NCI-H128 (cell line): ENCODE data around the gene CRHR1.

ENCODE experiments used
- DNase-seq: peaks from one replicate; lab custom pipeline; 2025; ENCODE audit not compliant: unreplicated experiment; lab: John Stamatoyannopoulos, UW

CRHR1 gene

DNA sequence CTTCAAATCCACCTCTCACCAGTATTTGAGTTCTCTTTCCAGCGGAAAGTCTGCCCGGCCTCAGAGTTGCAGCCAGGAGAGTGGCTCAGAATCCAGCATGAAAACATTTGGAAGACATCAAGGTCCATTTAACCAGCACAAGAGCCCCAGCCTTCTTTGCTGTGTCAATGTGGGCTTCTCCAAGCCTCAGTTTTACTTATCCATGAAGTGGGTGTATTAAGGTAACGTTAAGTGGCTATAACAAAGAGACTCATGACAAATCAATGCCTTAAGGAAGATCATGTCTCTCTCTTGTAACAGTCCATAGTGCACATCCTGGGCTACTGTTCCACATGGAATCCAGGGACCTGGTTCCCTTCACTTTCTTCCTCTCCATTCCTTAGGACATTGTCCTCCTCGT, 59.6 kb downstream of the CRHR1 start:
- no peak for DNase-seq

DNA sequence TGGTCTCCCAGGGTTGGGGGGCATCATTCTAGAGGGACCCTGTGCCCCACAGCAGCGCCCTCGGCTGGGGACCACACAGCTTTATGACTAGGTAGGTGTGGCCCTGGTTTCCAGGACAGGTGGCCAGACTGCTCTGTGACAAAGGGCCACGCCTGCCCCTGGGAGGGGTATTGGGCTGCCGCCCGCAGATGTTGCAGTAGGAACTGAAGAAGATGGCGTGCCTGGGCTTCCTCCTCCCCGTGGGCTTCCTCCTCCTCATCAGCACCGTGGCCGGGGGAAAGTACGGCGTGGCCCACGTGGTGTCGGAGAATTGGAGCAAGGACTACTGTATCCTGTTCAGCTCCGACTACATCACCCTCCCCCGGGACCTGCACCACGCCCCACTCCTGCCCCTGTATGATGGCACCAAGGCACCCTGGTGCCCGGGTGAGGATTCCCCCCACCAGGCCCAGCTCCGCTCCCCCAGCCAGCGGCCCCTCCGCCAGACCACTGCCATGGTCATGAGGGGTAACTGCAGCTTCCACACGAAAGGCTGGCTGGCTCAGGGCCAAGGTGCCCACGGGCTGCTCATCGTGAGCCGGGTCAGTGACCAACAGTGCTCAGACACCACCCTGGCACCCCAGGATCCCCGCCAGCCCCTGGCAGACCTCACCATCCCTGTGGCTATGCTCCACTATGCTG, 60.7 kb downstream of the CRHR1 start, which contains the start of gene SPPL2C:
Gene SPPL2C, plus strand, starts transcription at position 187 of the 681 bp plus-strand sequence. Its CDS starts 26 bp downstream, at position 213.
- no peak for DNase-seq

DNA sequence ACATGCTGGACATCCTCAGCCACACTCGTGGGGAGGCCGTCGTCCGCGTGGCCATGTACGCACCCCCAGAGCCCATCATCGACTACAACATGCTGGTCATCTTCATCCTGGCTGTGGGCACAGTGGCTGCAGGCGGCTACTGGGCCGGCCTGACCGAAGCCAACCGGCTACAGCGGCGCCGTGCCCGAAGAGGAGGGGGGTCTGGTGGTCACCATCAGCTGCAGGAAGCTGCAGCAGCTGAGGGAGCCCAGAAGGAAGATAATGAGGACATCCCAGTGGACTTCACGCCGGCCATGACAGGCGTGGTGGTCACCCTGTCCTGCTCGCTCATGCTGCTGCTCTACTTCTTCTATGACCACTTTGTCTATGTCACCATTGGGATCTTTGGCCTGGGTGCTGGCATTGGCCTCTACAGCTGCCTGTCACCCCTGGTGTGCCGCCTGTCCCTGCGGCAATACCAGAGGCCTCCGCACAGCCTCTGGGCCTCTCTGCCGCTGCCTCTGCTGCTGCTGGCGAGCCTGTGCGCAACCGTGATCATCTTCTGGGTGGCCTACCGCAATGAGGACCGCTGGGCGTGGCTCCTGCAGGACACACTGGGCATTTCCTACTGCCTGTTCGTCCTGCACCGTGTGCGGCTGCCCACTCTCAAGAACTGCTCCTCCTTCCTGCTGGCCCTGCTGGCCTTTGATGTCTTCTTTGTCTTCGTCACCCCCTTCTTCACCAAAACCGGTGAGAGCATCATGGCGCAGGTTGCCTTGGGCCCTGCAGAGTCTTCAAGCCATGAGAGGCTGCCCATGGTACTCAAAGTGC, 61.5 kb downstream of the CRHR1 start:
- DNase-seq: no peak

DNA sequence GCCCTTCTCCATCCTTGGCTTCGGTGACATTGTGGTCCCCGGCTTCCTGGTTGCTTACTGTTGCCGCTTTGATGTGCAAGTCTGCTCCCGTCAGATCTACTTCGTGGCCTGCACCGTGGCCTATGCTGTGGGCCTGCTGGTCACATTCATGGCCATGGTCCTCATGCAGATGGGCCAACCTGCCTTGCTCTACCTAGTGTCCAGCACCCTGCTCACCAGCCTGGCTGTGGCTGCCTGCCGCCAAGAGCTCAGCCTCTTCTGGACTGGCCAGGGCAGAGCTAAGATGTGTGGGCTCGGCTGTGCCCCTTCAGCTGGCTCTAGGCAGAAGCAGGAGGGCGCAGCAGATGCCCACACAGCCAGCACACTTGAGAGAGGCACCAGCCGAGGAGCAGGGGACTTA, 62.1 kb downstream of the CRHR1 start:
- no peak for DNase-seq

DNA sequence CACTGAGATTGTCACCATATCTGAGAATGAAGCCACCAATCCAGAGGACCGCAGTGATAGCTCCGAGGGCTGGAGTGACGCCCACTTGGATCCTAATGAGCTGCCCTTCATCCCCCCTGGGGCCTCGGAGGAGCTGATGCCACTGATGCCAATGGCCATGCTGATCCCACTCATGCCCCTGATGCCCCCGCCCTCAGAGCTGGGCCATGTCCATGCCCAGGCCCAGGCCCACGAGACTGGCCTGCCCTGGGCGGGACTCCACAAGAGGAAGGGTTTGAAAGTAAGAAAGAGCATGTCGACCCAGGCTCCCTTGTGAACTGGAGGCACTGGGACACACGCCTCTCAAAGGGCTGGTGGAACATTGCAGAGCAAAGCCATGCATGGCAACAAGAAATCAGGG, 62.5 kb downstream of the CRHR1 start:
- no peak for DNase-seq

DNA sequence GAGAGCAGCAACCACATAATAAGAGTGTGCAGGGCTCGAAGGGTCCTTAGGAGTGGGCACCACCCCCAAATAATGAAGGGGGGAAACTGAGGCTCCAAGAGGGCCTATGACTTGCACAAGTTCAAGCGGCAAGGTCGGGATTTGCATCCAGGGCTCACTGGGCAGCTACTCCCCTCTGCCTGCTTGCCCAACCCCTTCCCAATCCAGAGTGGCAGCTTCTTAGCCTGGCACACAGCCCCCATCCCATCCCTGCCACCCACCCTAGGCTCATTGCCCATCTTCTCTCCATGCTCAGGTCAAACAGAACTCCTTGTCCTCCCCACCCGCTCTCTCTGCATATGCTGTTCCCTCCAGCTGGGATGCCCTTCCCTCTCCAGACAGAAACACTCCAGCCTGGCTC, 63.0 kb downstream of the CRHR1 start:
- DNase-seq: no peak

DNA sequence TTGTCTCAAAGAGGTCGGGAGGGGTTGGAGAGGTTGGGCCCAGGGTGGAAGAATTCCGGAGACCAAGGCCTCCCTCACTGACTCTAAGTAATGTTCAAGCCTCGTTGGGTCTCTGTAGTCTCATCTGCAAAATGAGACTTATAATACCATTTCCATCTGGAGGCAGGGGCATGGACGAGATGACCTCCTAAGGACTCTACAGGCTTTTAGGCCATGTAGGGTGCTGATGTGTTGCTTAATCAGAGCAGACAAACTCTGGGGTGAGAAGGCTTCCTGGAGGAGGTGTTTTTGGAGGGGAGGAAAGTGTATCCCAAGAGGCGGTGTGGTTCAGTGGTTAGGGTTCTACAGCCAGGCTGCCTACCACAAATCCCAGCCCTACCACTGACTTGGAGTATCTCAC, 63.6 kb downstream of the CRHR1 start:
- DNase-seq: no peak

DNA sequence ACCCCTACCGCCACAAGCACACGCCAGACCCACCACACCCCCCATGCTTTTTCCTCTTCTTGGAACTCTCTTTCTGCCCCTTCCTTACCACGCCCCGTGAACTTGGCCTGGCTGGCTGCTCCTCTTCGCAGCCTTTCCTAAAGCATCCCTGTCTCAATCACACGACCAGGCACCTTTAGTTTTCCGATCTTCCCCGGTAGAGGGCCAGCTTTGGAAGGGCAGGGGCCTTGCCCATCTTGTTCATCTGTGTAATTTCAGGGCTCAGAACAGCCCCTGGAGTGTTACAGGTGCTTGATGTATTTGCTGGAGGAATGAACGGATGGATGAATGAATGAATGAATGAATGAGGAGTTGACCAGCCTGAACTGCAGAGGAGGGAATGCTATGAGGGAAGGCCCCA, 64.3 kb downstream of the CRHR1 start:
- no peak for DNase-seq

DNA sequence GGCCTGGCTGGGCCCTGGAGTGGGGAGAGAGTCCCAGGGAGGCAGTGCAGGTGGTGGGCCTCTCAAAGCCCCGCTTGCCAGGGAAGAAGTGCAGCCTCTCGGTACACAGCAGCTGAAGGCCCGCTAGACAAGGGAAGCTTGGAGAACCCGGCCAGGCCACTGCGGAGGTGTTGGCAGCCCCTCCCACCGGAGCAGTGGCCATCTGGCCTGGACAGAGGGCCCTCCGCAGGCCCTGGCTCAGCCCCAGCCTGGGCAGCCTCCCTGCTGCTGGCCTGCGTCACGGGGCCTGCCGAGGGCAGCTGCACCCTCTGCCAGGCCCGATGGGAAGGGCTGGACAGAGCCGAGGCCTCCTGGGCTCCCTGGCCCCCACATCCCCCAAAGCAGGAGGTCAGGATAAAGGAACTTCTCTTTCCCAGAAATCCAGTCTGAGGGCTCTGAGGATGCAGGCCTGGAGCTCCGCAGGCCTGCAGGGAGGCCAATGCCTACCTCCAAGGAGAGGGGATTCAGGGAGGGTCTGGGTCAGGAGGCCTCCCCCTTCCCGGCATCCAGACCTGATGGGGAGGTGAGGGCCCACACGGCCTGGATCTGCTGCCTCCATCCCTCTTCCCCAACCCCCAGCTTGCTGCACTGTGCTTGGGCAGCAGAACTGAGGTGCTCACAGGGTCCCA, 64.9 kb downstream of the CRHR1 start:
- DNase-seq: no peak

DNA sequence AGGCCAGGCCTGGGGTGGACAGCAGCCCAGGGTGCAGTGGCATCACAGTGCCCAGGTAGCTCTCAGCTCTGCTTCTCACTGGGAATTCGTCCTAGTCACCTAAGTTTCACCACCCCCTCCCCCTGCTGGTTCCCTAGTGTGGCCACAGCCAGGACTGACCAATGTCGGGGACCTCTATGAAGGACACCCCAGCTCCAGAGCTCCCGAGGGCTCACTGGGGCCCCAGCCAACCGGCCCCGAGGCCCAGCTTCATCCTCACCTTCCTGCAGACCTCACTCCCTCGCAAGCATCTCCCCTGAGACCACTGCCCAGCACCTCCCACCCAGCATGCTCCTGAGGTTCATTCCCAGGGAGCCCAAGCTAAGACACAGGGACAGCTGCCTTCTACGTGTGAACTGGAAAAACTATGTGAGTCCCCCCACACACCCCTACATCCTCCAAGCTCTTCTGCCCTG, 65.4 kb downstream of the CRHR1 start:
- no peak for DNase-seq

DNA sequence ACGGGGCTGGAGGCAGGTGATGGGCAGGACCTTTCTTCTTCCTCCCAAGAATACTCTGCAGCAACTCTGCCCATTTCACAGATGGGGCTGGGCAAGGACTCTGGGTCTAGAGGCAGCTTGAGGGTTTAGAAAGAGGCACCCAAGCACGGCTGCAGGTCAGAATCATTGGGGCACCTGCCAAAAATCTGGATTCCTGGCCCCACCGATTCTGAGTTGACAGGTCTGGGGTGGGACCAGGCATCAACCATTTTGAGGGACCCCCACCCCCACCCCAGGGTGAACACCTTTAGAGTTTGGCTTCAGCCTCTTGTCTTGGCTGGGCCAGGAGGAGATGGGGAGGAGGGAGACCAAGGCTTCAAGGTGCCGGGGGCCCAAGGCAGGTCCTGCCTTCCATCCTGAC, 65.9 kb downstream of the CRHR1 start:
- no peak for DNase-seq

DNA sequence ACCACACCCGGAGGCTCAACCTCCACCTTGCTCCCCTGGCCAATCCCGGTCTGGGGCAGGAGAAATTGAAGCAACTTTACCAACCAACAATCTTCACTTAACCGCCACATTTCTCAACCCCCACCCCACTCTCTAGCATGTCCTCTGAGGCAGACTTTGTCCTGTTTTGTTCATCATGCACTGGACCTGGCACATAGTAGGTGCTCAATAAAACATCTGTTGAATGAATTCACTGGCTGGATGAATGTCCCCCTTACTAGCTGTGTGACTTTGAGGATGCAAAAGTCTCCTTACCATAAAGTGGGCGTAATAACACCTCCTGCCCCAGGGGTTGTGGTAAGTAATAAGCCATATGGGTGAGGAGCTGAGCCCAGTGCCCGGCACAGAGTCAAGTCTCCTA, 66.3 kb downstream of the CRHR1 start:
- DNase-seq: no peak

DNA sequence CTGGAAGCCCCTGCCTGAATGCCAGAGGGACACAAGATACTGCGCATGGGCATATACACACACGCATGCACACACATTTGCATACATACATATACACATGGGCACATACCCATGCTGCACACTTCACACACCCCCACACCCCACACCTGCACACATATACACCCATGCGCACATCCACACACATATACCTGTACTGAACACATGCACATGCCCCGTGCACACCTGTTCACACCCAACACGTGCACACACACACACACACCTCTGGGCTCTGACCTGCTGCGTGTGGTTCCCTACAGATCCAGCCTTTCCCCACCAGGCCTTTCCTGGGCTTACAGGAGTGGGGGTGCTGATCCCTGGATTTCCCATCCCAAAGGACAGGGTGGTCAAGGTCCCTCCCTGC, 66.9 kb downstream of the CRHR1 start:
- DNase-seq: no peak

DNA sequence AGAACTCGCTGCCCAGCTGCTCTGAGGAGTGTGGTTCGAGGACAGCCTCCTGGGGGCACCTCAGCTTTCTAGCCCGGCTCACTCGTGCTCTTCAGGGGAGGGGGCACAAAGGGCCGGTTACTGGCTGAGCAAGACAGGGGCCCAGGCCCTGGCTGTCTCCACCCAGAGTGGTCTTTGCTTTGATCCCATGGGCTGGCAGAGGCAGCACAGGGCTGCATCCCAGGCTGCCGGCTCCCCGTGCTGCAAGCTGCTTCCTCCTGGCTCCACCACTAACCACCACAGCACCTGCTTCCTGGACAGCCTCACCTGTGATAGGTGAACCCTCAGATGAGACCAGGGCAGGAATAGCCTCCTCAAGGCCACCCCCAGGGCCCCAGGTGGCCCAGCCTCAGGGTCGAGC, 67.3 kb downstream of the CRHR1 start:
- DNase-seq: no peak

DNA sequence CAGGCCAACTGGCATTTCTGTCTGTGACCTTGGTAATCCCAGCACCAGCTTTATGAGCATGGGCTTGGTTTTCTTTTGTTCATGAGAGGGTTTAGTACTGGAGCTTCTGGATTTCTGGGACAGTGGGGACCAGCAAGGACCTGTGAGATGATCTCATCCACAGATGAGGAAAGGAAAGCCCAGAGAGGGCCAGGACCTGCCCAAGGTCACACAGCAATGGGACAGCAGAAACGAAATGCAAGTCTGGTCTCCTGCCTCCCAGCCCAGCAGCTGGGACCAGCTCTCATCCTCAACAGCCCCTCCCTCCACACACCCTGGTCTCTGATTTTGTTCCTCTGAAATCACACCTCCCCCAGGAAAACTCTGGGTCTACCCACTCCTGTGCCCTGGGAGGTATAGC, 67.8 kb downstream of the CRHR1 start:
- DNase-seq: no peak

DNA sequence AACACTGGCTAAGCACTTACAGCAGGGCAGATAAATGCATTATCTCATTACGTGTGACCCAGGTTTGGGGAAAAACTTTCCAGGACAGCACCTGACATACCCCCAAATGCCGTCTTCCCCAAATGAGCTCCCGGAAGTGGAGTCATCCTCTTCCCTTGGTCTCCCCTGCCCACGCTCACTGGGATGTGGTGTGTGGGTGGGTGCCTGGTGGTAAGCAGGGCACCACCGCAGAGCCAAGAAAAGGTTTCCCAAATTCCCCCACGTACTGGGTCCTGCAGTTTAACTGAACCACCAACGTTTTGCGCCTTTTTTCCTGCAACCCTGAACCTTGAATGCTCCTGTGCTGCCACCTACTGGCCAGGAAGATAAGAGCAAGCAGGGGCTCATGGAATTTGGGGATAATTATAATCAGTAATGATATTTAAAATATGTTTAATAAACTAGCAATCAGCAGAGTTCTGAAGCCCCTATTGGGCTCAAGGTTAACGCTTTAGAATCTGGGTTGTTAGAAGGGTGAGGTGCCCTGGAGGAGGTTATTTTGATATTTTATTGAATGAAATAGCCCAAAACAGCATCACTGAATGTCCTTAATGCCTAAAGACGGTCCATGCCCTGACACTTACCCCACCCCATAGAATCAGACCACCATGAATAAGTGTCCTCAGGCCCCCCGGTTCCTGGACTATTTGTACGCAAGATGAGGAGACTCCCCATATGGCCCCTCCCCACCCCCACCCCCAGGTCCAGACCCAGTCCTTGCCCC, 68.6 kb downstream of the CRHR1 start:
- peak; percentile 35 for DNase-seq

DNA sequence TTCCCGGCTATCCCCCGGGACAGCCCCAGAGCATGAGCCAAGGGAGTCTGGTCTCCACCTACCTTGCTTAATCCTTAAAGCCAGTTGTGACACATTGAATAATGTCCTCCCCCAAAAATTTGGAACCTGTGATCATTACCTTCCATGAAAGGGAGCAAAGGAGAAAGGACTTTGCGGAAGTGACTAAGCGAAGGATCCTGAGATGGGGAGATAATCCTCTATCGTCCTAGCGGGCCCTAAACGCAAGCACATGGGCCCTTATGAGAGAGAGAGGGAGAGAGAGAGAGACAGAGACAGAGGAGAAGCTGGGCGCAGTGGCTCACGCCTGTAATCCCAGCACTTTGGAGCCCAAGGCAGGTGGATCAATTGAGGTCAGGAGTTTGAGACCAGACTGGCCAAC, 70.1 kb downstream of the CRHR1 start:
- DNase-seq: no peak

DNA sequence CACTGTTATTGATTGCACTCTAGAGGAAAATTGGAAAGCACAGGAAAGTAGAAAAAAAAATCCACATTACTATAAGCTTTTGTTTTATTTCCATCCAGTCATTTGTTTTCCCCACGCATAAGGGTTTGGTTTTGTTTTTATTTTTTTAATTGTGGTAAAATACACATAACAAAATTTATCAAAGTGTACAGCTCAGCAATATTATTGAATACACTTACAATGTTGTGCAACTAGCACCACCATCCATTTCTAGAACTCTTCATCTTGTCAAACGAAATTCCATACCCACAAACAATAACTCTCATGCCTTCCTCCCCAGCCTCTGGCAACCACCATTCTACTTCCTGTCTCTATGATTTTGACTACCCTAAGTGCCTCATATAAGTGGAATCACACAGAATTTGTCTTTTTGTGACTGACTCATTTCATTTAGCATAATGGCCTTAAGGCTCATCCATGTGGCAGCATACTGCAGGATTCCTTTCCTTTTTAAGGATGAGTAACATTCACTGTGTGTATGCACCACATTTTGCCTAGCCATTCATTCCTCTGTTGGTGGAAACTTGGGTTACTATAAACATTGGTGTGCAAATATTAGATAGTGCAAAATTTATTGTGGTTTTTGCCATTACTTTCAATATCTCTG, 71.7 kb downstream of the CRHR1 start:
- DNase-seq: no peak

DNA sequence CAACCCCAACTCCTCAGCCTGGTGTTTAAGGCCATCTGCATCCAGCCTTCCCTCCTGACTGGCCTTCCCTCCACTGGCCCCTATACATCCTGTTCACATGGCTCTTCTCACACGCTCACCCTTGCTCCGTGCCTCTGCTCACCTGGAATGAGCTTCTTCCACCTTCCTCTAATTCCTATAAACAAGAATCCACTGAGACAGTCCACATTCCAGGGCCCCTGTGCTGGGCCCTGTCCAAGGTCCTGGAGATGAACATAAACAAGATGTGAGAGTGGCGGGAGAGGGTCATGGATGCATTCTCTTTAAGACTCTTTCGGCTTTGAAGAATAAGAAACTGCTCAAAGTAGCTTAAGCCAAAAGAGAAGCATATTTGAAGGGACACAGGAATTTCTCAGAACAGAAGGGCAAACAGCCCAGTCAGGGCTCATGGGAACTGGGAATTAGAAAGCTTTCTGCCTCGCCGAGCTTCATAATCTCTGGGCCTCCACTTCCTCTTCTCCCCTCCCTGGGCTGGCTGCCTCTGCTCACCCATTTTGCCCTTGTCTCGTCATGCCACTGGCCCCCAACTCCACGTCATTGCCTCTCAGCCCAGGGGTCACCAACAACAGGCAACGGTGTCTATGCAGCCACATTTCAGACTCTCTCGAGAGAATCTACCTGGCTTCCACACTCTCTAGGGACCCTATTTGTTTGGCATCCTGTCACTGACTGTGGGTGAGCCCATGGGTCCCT, 74.0 kb downstream of the CRHR1 start:
- no peak for DNase-seq

DNA sequence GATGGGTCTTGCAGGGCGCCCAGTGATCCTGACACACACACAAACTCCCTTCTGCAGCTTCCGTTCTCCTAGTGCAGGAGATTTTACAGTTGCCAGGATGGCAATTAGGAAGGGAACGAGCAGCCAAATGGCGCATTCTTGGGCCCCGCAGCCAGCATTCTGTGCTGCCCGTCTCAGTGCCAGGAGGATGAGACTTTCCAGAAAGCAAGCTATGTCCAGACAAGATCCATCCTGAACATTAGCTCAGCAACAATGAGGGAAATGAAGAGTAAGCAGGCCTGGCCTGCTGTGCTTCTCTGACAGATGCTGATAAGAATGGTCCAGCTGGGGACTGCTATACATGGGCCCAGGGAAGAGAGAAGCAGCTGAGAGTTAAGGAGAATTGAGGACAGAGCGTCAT, 77.0 kb downstream of the CRHR1 start:
- DNase-seq: no peak
